ENCODE data around the gene ARHGAP22. TPM values are rescaled to one million over a fixed set of nuclear protein-coding genes. Genes with fewer than 3 reads are reported as not detected.

Gene ARHGAP22
- total RNA-seq, 1 donor from 2014 or later, result 3.5 TPM

GRCh38 chr10:48634984-48635557, 30.2 kb upstream of the ARHGAP22 start:
- intact Hi-C loops (cut with DNase I), result no loop called here
- DNase-seq (ENCODE audit: missing footprints) (no peak), ATAC-seq (no peak)

GRCh38 chr10:48634198-48634983, 29.5 kb upstream of the ARHGAP22 start:
- intact Hi-C loops (cut with DNase I), result no loop called here
- peak; percentile 78 for DNase-seq (ENCODE audit: missing footprints)
- peak; percentile 84 for ATAC-seq

GRCh38 chr10:48633381-48634197, 28.7 kb upstream of the ARHGAP22 start:
- DNase-seq (ENCODE audit: missing footprints) (no peak), ATAC-seq (no peak)
- intact Hi-C loops (cut with DNase I), result no loop called here

- ATAC-seq (no peak), DNase-seq (ENCODE audit: missing footprints) (no peak)
- intact Hi-C loops (cut with DNase I), result no loop called here
Measured at GRCh38 chr10:48632166-48632565, 27.3 kb upstream of the ARHGAP22 start.

GRCh38 chr10:48627984-48628609, 23.2 kb upstream of the ARHGAP22 start:
- ATAC-seq (no peak), DNase-seq (ENCODE audit: missing footprints) (no peak)
- intact Hi-C loops (cut with DNase I), result no loop called here

- intact Hi-C loops (cut with DNase I), result no loop called here
- no peak for DNase-seq (ENCODE audit: missing footprints)
- ATAC-seq, result no peak
Measured at GRCh38 chr10:48626986-48627731, 22.3 kb upstream of the ARHGAP22 start.

GRCh38 chr10:48626447-48626846, 21.6 kb upstream of the ARHGAP22 start:
- intact Hi-C loops (cut with DNase I), result no loop called here
- ATAC-seq, result no peak
- no peak for DNase-seq (ENCODE audit: missing footprints)

GRCh38 chr10:48625826-48626134, 20.9 kb upstream of the ARHGAP22 start:
- ATAC-seq (no peak), DNase-seq (ENCODE audit: missing footprints) (no peak)
- intact Hi-C loops (cut with DNase I), result no loop called here

- ATAC-seq (no peak), DNase-seq (ENCODE audit: missing footprints) (no peak)
- intact Hi-C loops (cut with DNase I), result no loop called here
Measured at GRCh38 chr10:48623607-48624132, 18.8 kb upstream of the ARHGAP22 start.

- intact Hi-C loops (cut with DNase I), result no loop called here
- DNase-seq (ENCODE audit: missing footprints) (no peak), ATAC-seq (peak; percentile 33)
Measured at GRCh38 chr10:48623009-48623408, 18.1 kb upstream of the ARHGAP22 start.

GRCh38 chr10:48620719-48621118, 15.8 kb upstream of the ARHGAP22 start:
- ATAC-seq (no peak), DNase-seq (ENCODE audit: missing footprints) (no peak)
- intact Hi-C loops (cut with DNase I), result no loop called here

GRCh38 chr10:48616436-48616835, 11.6 kb upstream of the ARHGAP22 start:
- DNase-seq (ENCODE audit: missing footprints) (no peak), ATAC-seq (no peak)
- intact Hi-C loops (cut with DNase I), result no loop called here

- ATAC-seq (peak; percentile 13), DNase-seq (ENCODE audit: missing footprints) (no peak)
- intact Hi-C loops (cut with DNase I), result no loop called here
Measured at GRCh38 chr10:48614481-48615390, 9.9 kb upstream of the ARHGAP22 start.

- intact Hi-C loops (cut with DNase I), result no loop called here
- DNase-seq (ENCODE audit: missing footprints) (no peak), ATAC-seq (no peak)
Measured at GRCh38 chr10:48613016-48613415, 8.1 kb upstream of the ARHGAP22 start.

- DNase-seq (ENCODE audit: missing footprints) (no peak), ATAC-seq (peak; percentile 24)
- intact Hi-C loops (cut with DNase I), result no loop called here
Measured at GRCh38 chr10:48612236-48612943, 7.5 kb upstream of the ARHGAP22 start.

- DNase-seq (ENCODE audit: missing footprints), result no peak
- ATAC-seq, result no peak
- intact Hi-C loops (cut with DNase I), result no loop called here
Measured at GRCh38 chr10:48611133-48611532, 6.3 kb upstream of the ARHGAP22 start.

GRCh38 chr10:48610585-48611093, 5.8 kb upstream of the ARHGAP22 start:
- intact Hi-C loops (cut with DNase I), result no loop called here
- ATAC-seq, result no peak

More at GRCh38 chr10:48610585-48611093, 5.8 kb upstream of the ARHGAP22 start:
- no peak for DNase-seq (ENCODE audit: missing footprints)
